LNCAP (cell line): Measurements from ENCODE around the gene CAMSAP1.

Source experiments
- TF ChIP-seq, protein P1 (sequence below): fragments of 450-650 bp; IDR thresholded peaks from 2 replicates; pipeline ENCODE4 v1.5.1; 2017; ENCODE audit warnings: mild to moderate bottlenecking

The CAMSAP1 gene

DNA sequence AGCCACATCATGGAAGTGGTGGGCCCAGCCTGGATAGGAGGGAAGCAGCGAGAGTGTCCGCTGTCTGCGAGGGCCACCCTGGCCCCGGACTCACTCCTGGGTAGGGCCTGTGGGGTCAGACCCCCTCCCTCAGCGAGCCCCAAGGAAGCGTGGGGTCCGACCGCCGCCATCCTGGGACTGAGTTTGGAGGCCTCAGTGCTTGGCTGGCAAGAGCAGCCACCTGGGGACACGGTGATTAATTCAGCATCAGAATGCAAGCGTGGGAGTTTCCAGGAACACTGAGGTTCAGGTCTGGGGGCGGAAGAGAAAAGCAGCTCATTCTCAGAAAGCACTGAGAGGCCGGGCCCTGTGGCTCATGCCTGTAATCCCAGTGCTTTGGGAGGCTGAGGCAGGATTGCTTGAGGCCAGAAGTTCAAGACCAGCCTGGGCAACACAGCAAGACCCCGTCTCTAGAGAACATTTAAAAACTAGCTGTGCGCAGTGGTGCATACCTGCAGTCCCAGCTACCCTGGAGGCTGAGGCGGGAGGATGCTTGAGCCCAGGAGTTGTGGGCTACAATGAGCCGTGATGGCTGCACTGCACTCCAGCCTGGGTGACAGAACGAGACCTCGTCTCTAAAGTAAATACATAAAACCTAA is 18.3 kb upstream of the CAMSAP1 start:
- TF ChIP-seq, protein P1, sequence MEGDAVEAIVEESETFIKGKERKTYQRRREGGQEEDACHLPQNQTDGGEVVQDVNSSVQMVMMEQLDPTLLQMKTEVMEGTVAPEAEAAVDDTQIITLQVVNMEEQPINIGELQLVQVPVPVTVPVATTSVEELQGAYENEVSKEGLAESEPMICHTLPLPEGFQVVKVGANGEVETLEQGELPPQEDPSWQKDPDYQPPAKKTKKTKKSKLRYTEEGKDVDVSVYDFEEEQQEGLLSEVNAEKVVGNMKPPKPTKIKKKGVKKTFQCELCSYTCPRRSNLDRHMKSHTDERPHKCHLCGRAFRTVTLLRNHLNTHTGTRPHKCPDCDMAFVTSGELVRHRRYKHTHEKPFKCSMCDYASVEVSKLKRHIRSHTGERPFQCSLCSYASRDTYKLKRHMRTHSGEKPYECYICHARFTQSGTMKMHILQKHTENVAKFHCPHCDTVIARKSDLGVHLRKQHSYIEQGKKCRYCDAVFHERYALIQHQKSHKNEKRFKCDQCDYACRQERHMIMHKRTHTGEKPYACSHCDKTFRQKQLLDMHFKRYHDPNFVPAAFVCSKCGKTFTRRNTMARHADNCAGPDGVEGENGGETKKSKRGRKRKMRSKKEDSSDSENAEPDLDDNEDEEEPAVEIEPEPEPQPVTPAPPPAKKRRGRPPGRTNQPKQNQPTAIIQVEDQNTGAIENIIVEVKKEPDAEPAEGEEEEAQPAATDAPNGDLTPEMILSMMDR, result no peak

DNA sequence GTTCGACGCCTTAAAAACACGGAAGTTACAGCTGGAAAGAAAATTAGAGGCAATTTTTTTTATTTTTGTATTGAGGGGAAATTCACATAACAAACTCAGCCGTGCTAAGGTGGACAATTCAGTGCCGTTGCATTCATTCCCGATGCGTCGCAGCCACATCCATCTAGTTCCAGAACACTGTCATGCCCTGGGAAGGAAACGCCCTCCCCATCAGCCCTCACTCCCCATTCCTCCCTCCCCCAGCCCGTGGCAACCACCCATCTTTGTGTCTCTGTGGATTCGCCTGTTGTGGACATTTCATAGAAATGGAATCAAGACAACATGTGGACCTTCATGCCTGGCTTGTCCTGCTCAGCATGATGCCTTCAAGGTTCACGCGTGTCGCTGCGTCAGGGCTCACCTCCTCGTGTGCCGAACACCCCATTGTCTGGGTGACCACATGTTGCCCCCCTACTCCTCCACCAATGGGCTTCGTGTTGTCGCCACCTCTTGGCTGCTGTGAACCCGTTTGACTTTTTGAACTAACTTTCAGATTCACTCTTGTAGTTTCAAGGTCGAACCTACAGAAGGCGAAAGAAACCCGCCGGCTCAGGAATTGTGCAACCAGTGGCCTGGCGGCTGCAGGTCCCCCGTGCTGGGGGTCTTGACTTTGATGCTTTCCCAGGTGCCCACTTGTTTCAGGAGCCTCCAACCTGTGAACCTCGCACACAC is 17.4 kb upstream of the CAMSAP1 start:
- TF ChIP-seq, protein P1, result no peak

DNA sequence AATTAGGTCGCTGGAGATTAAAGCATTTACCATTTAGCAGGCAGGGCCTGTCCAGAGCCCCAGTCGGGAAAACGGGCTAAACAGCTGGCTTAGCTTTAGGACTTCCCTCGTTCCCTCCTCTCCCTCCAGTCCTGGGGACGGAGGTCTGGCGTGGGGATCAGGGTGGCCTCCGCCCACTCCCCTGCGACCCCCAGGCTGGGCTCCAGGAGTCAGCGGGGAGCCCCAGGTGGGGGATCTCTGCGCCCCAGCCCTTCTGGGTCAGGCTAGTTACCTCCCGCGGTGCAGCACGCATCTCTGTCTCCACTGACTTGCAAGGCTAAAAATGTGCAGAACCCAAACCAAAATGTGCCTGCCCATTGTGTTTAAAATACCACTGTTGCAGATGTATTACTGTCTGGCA is 16.2 kb upstream of the CAMSAP1 start:
- TF ChIP-seq, protein P1, result no peak

DNA sequence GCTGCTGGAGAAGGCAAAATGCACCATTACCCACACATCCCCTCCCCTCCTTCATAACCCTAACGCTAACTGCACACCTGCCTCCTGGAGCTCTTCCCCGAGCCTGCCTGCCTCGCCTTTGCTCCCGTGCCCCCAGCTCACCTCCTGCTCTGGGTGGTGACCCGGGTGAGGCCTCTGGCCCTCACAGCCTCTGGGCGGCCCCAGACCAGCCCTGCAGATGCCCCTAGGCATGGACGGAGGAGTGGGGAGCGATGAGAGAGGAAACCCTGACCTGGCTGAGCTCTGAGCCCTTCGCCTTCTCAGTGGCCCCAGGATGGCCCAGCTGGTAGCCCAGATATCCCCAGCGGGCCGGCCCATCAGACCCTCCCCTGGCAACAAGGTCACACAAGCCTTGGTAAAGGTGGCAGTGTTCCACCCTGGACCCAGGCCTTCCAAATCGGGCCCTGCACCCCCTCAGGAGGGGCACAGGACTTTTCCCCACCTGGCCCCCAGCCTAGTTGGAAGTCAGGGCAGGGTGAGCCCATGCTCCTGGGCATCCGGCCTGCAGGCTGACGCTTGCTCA is 14.5 kb upstream of the CAMSAP1 start:
- TF ChIP-seq, protein P1, result no peak

DNA sequence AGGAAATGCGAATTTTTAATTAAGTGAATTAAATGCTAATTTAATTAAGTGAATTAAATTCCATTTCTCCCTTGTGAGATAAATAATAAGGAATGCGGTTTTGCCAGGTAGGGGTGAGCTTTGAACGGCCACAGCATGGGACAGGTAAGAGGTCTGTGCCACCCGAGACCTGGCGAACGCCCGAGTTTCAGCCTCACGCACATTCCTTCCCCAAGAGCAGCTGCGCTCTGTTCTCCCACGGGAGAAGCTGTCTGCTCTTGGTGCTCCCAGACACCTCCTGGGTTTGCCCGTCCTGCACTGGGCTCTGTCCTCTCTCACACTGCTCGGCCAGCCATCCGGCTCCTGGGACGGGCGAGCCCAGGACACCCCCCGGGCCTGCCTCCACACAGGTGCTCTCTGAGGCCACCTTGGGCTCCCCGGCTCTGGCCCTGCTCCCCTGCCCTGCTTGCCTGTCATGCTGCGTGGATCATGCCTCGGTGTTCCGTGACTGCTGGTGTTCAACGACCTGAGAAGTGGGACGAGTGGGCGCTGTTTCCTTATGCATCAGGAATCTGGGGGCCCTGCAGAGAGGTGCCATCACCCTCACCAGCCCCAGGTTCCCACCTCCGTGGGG is 13.7 kb upstream of the CAMSAP1 start:
- TF ChIP-seq, protein P1, result no peak

DNA sequence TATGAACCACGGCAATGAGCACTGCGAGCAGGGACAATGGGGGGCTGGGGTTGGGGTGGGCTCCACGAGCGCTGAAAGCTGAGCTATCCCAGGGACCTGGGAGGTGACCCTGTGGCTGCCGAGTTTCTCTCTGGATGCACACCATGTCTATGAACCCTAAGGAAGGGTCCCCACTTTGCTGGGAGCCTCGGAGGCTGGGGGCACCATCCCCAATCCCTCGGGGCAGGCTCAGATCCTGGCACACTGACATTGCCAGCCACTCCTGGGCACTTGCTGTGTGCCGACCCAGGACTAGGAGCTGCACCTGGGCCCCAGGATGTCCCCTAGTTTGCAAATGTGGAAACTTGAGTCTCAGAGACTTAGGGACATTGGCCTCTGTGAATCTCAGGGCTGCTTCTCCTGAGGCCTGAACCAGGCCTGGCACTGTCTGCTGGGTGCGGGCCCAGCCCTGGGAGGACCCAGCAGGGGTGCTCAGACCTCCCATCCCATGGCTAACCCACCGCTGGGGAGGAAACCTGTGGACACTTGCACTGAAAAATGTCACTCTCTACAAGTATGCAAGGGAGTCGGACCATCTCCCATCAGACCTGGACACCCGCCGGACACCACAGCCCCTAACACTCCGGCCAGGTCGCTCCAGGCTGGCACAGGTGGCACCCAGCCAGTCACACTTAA is 13.0 kb upstream of the CAMSAP1 start:
- TF ChIP-seq, protein P1, result no peak

DNA sequence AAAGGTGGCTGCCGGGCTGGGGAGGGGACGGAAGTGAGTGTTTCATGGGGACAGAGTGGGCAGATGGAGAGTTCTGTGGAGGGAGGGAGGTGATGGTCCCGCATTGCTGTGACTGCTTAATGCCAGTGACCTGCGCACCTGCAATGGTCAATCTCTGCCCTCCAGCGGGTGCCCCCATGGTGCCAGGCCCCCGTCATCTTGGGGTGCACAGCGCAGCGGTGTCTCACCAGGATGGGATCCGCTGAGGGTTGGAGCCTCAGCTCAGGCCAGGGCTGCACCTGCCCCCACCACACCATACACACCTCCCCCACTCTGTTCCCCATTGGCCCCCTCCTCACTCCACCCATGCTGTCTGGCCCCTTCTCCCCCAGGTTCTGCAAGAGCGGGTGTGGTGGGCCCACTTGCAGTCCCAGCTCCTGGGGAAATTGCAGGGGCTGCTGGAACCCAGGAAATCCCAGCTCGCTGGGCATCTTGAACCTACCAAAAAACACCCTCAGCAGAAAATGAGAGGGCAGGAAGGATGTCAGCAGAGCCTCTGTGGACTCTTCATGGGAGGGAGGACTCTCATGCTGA is 12.1 kb upstream of the CAMSAP1 start:
- TF ChIP-seq, protein P1, result no peak
